Mucosa of descending colon (tissue), 3 donors: ENCODE measurements around the gene ZNF580. TPM values are rescaled to one million over a fixed set of nuclear protein-coding genes. Genes with fewer than 3 reads are reported as not detected.

Experiments used
- ATAC-seq: fragments of 200-7000 bp; cut with Tn5 transposase; one replicate; pipeline ENCODE4 v1.9.1; 2020; ENCODE audit warnings: mild to moderate bottlenecking, moderate library complexity
- DNase-seq, 3 donors: peaks; one replicate each; pipeline ENCODE4 v3.0.0-alpha.2; 2020
- H3K36me3 ChIP-seq: fragments of 200-600 bp; one replicate; pipeline ENCODE4 v1.8.0; 2021; ENCODE audit warnings: low read depth, mild to moderate bottlenecking
- H3K4me1 ChIP-seq: fragments of 200-600 bp; one replicate; pipeline ENCODE4 v1.8.0; 2021; ENCODE audit warnings: low read depth, mild to moderate bottlenecking
- H3K4me3 ChIP-seq: fragments of 200-600 bp; one replicate; pipeline ENCODE4 v1.8.0; 2021; ENCODE audit warnings: mild to moderate bottlenecking
- H3K9me3 ChIP-seq: fragments of 200-600 bp; one replicate; pipeline ENCODE4 v1.8.0; 2021; ENCODE audit warnings: mild to moderate bottlenecking
- CTCF ChIP-seq: fragments of 200-600 bp; IDR thresholded peaks from one replicate; pipeline ENCODE4 v1.8.0; 2022; ENCODE audit warnings: antibody characterized with exemption, mild to moderate bottlenecking
- intact Hi-C, 2 donors: fragments of 100-400 bp; cut with DNase I in 1 of 2; cut with micrococcal nuclease in 1 of 2; formaldehyde crosslinking; loops; one replicate each; pipeline versions ENCODE4 v1.11.0 to v1.11.1; 2022; cut with DNase I, micrococcal nuclease
- total RNA-seq, 3 donors: library from RNA; stranded (reverse); fragmentation: NEBNext Ultra II Directional in 2 of 3; extraction: Animal tissue kit (Norgen Biotek cat#: 25700) in 2 of 3; gene quantifications; one replicate each; pipeline versions ENCODE4 v1.2.1 to v1.2.4, GENCODE V29; 2021 to 2023
- donor health status: DM: no; HTN: no; CAD: no; lungs with moderate emphysema.
- donor health status: DM: no; HTN: no; CAD: no.
- donor health status: DM: no; HTN: yes; CAD: no.

ZNF580 gene
- total RNA-seq, 3 donors from 2014 or later: 29.6 to 46.0 (median 31.6) TPM

GRCh38 chr19:55677572-55678028, 36.8 kb downstream of the ZNF580 start:
- ATAC-seq (peak; percentile 33), DNase-seq (no peak)
- intact Hi-C loops: no loop called here
- Histone ChIP-seq H3K4me3 (no peak overlapping the region), H3K4me1 (peaks cover 46% of the 10 kb centered on the region), H3K9me3 (no peaks in the 10 kb centered on the region), H3K36me3 (peaks cover 5% of the 10 kb centered on the region)
- no peak for TF ChIP-seq CTCF

GRCh38 chr19:55678121-55678671, 37.4 kb downstream of the ZNF580 start:
- peak in 2 of 3 donors; percentile 59 to 85 for DNase-seq
- intact Hi-C loops: no loop called here
- peaks cover 5% of the 10 kb centered on the region for H3K36me3 ChIP-seq
- H3K4me1 ChIP-seq: peaks cover 52% of the 10 kb centered on the region
- ATAC-seq: peak; percentile 21
- no peak overlapping the region for H3K4me3 ChIP-seq
- TF ChIP-seq CTCF: no peak
- H3K9me3 ChIP-seq: no peaks in the 10 kb centered on the region

- peaks cover 5% of the 10 kb centered on the region for H3K36me3 ChIP-seq
- H3K9me3 ChIP-seq: no peaks in the 10 kb centered on the region
- peaks cover 59% of the 10 kb centered on the region for H3K4me1 ChIP-seq
- ATAC-seq: no peak
- H3K4me3 ChIP-seq: no peak overlapping the region
- intact Hi-C loops: no loop called here
- no peak for DNase-seq
- no peak for TF ChIP-seq CTCF
Observed at GRCh38 chr19:55679343-55680257, 38.8 kb downstream of the ZNF580 start.

- intact Hi-C loops: no loop called here
- TF ChIP-seq CTCF: no peak
- Histone ChIP-seq H3K9me3 (no peaks in the 10 kb centered on the region), H3K4me1 (peaks cover 68% of the 10 kb centered on the region), H3K36me3 (peaks cover 5% of the 10 kb centered on the region), H3K4me3 (no peak overlapping the region)
- DNase-seq: no peak
- ATAC-seq: no peak
Observed at GRCh38 chr19:55680339-55681130, 39.7 kb downstream of the ZNF580 start.
